HG02885 (cell line): ENCODE data around the gene MAGEE2.
"Not testable (repeated sequence)": the region's sequence is repeated elsewhere in the genome, so short reads cannot be mapped to it uniquely, and the experiment has no call there.

Source experiments
- ATAC-seq: cut with Tn5 transposase; IDR thresholded peaks from one replicate; pipeline ENCODE4 v1.9.1; 2021; ENCODE audit warnings: mild to moderate bottlenecking; ENCODE audit not compliant: unreplicated experiment, poor library complexity

Gene MAGEE2

GRCh38 chrX:75784680-75785491, at the start of gene MAGEE2:
Gene MAGEE2, minus strand, starts transcription at chrX:75785254. Its CDS starts 203 bp downstream, at chrX:75785051.
- ATAC-seq = no peak

- ATAC-seq = no peak
Observed at GRCh38 chrX:75786290-75786689, 1.2 kb upstream of the MAGEE2 start.

- ATAC-seq = no peak
Observed at GRCh38 chrX:75781611-75782010, 3.4 kb downstream of the MAGEE2 start.

GRCh38 chrX:75768063-75768462, 17.0 kb downstream of the MAGEE2 start:
- not testable (repeated sequence) for ATAC-seq

- no peak for ATAC-seq
Observed at GRCh38 chrX:75748431-75748830, 36.6 kb downstream of the MAGEE2 start.

GRCh38 chrX:75746891-75747639, 38.0 kb downstream of the MAGEE2 start:
- ATAC-seq = peak; percentile 81
